Skeletal muscle tissue (tissue), 4 donors: ENCODE results near the gene ZNF428. TPM values are rescaled to one million over a fixed set of nuclear protein-coding genes. Genes with fewer than 3 reads are reported as not detected.
"Not testable (repeated sequence)": the region's sequence is repeated elsewhere in the genome, so short reads cannot be mapped to it uniquely, and the experiment has no call there.

ENCODE experiments used
- H3K27ac ChIP-seq: one replicate; pipeline ENCODE4 v1.7.0; 2013; ENCODE audit warnings: mild to moderate bottlenecking, low read depth, low read length, inconsistent platforms
- H3K27me3 ChIP-seq, 3 donors: one replicate each; pipeline ENCODE4 v1.7.0; 2013; ENCODE audit warnings: low read length in 3 of 3; ENCODE audit not compliant: control insufficient read depth in 3 of 3, insufficient read depth in 3 of 3
- H3K36me3 ChIP-seq, 3 donors: one replicate each; pipeline ENCODE4 v1.7.0; 2013; ENCODE audit warnings: low read length in 3 of 3; ENCODE audit not compliant: control insufficient read depth in 3 of 3, insufficient read depth in 3 of 3
- H3K4me1 ChIP-seq, 3 donors: one replicate each; pipeline ENCODE4 v1.7.0; 2013; ENCODE audit warnings: low read length in 3 of 3, mild to moderate bottlenecking in 3 of 3; ENCODE audit not compliant: control insufficient read depth in 3 of 3, insufficient read depth in 3 of 3
- H3K4me3 ChIP-seq, 3 donors: one replicate each; pipeline ENCODE4 v1.7.0; 2013; ENCODE audit warnings: low read length in 3 of 3
- H3K9ac ChIP-seq, 3 donors: one replicate each; pipeline ENCODE4 v1.7.0; 2013; ENCODE audit warnings: low read length in 3 of 3, mild to moderate bottlenecking in 3 of 3, moderate library complexity in 2 of 3, low read depth in 1 of 3
- H3K9me3 ChIP-seq, 3 donors: one replicate each; pipeline ENCODE4 v1.7.0; 2013; ENCODE audit warnings: low read length in 3 of 3; ENCODE audit not compliant: control insufficient read depth in 3 of 3
- total RNA-seq: library from RNA; depleted of rRNA; stranded (reverse); fragments of >200 nt; gene quantifications from one replicate; pipeline ENCODE4 v1.2.3, GENCODE V29; 2014
- donor health status: Osteomylitis.

ZNF428 gene
- total RNA-seq, 1 donor from 2014 or later: 44.9 TPM

- peaks cover 13 to 22% (median 18%) of the 10 kb centered on the region in 3 donors for H3K36me3 ChIP-seq
- not testable (repeated sequence) for H3K4me3 ChIP-seq
Observed at GRCh38 chr19:43587029-43587428, 32.4 kb downstream of the ZNF428 start.

GRCh38 chr19:43586346-43586745, 33.1 kb downstream of the ZNF428 start:
- H3K27ac ChIP-seq: no peak overlapping the region
- H3K36me3 ChIP-seq: peaks cover 10 to 20% (median 18%) of the 10 kb centered on the region in 3 donors
- no peaks in the 10 kb centered on the region for H3K9me3 ChIP-seq
- H3K9ac ChIP-seq: no peak overlapping the region
- no peaks in the 10 kb centered on the region for H3K27me3 ChIP-seq
- peaks cover 0 to 2% (median 0%) of the 10 kb centered on the region in 3 donors for H3K4me1 ChIP-seq
- H3K4me3 ChIP-seq: no peak overlapping the region

More at GRCh38 chr19:43587029-43587428, 32.4 kb downstream of the ZNF428 start:
- H3K9me3 ChIP-seq, H3K9ac ChIP-seq, H3K27me3 ChIP-seq, H3K4me1 ChIP-seq, H3K27ac ChIP-seq: not testable (repeated sequence)

DNA sequence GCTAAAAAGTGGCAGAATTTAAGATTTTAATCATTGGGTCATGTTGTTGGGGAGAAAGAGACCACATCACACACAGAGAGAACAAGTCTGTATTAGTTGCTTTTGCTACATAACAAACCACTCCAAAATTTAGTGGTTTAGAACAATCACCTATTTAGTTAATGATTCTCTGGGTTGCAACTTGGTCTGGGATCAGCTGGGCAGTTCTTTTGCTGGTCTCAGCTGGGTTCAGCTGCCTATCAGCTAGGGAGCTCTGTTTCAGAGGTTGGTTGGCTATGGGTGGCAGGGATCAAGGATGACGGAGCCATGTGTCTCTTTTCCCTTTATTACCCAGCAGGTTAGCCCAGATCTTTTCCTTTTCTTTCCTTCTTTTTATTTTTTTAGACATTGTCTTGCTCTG, 34.9 kb downstream of the ZNF428 start:
- Histone ChIP-seq H3K27ac (no peak overlapping the region), H3K9ac (no peak overlapping the region), H3K9me3 (no peaks in the 10 kb centered on the region), H3K4me1 (peaks cover 4 to 10% (median 5%) of the 10 kb centered on the region in 3 donors), H3K36me3 (peaks cover 6 to 12% (median 8%) of the 10 kb centered on the region in 3 donors), H3K27me3 (no peaks in the 10 kb centered on the region), H3K4me3 (no peak overlapping the region)

GRCh38 chr19:43582495-43582894, 36.9 kb downstream of the ZNF428 start:
- Histone ChIP-seq H3K27ac (no peak overlapping the region), H3K4me1 (peaks cover 4 to 10% (median 5%) of the 10 kb centered on the region in 3 donors), H3K4me3 (no peak overlapping the region), H3K27me3 (no peaks in the 10 kb centered on the region), H3K9ac (no peak overlapping the region), H3K36me3 (peaks cover 4 to 10% (median 6%) of the 10 kb centered on the region in 3 donors), H3K9me3 (no peaks in the 10 kb centered on the region)

- Histone ChIP-seq H3K36me3 (peaks cover under 1 to 5% (median 4%) of the 10 kb centered on the region in 3 donors), H3K27ac (no peak overlapping the region), H3K9ac (peak overlapping the region in 2 of 3 donors; percentile 32 to 33), H3K4me3 (peak overlapping the region in 2 of 3 donors; percentile 66 to 68), H3K4me1 (peaks cover 4 to 10% (median 7%) of the 10 kb centered on the region in 3 donors), H3K9me3 (no peaks in the 10 kb centered on the region), H3K27me3 (no peaks in the 10 kb centered on the region)
Observed at GRCh38 chr19:43581467-43581866, 38.0 kb downstream of the ZNF428 start.

GRCh38 chr19:43578787-43579186, 40.6 kb downstream of the ZNF428 start:
- Histone ChIP-seq H3K9ac (no peak overlapping the region), H3K27me3 (no peaks in the 10 kb centered on the region), H3K4me3 (no peak overlapping the region), H3K27ac (no peak overlapping the region), H3K36me3 (peaks cover 0 to under 1% (median 0%) of the 10 kb centered on the region in 3 donors), H3K9me3 (no peaks in the 10 kb centered on the region), H3K4me1 (peaks cover 19 to 25% (median 21%) of the 10 kb centered on the region in 3 donors)

DNA sequence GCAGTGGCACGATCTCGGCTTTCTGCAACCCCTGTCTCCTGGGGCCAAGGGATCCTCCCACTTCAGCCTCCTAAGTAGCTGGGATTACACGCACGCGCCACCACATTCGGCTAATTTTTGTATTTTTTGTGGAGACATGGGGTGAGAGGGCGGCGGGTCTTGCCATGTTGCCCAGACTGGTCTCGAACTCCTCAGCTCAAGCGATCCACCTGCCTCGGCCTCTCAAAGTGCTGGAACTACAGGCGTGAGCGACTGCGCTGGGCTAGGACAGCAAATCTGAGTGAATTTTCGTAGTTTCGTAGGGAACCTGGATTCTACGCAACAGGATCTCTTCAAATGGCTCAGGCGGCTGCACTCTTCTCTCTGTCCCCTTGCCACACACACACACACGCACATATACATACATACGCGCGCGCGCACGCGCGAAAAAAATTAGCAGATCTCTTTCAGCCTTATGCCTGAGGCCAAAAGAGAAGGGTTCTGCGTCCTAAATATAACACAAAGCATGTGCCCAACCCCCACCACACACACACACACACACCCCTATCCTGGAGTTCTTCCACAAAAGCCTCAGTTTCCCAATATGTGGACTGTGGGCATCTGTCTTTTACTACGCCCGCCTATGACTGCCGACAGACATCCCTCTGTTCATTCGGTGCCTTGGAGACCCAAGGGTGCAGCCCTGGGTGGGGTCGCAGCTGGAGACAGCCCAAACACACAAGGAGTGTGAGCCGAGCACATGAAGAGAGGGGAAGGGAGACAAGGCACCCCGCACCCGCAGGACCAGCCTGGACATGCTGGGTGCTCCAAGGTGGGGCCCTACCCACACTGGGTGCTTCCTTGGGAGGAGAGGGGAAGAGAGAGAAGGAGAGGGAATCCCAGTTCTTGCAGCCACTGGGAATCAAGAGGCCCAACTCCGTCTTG, 43.2 kb downstream of the ZNF428 start:
- peaks cover 18 to 22% (median 21%) of the 10 kb centered on the region in 3 donors for H3K4me1 ChIP-seq
- H3K9me3 ChIP-seq: no peaks in the 10 kb centered on the region
- no peaks in the 10 kb centered on the region for H3K27me3 ChIP-seq
- peaks cover 0 to 9% (median 0%) of the 10 kb centered on the region in 3 donors for H3K36me3 ChIP-seq
- no peak overlapping the region for H3K27ac ChIP-seq
- peak overlapping the region; percentile 62 to 99 (median 98) for H3K4me3 ChIP-seq
- peak overlapping the region; percentile 19 to 25 (median 20) for H3K9ac ChIP-seq

GRCh38 chr19:43575156-43575950, 44.1 kb downstream of the ZNF428 start, which contains the start of the genes PINLYP and XRCC1:
Gene PINLYP, plus strand, starts transcription at chr19:43575801. Its CDS starts 1,391 bp downstream, at chr19:43577192.
Gene XRCC1, minus strand, starts transcription at chr19:43575527. Its CDS starts 69 bp downstream, at chr19:43575458.
- peak within 1 kb of the TSS; percentile 97 to 99 (median 98) for H3K9ac ChIP-seq
- H3K36me3 ChIP-seq: peaks cover 0 to 9% (median 0%) of the 10 kb centered on the region in 3 donors
- no peaks in the 10 kb centered on the region for H3K27me3 ChIP-seq
- H3K9me3 ChIP-seq: no peaks in the 10 kb centered on the region
- H3K4me3 ChIP-seq: peak within 1 kb of the TSS; percentile 98 to 99 (median 99)
- peak within 1 kb of the TSS; percentile 84 for H3K27ac ChIP-seq
- peaks cover 15 to 18% (median 18%) of the 10 kb centered on the region in 3 donors for H3K4me1 ChIP-seq

DNA sequence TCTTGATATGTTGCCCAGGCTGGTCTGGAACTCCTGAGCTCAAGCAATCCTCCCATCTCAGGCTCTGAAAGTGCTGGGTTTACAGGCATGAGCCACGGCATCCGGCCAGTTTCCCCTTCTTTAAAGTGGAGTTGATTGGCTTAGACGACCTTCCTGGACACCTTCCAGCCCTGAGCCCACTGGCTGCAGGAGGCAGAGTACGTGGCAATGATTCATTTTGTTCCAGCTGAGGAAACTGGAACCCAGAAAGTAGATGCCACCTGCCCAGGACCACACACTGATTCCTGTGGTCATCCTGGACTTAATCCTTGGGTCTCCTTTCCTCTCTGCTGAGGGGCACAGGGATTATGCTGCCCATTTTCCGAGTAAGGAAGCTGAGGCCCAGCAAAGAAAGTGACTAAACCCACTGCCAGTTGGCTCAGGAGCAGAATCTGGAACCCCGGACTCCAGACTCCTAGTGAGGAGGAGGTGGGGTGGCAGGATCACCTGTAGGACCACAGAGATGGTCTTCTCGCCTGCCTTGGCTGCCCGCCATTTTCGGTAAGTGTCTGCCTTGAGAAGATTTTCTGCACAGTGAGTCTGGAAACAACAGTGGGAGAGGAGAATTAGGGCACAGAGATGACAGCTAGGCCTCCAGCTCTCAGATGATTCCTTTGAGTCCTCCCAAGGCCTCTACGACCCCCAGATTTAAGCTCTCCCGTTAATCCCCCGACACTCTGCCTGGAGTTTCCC, 44.8 kb downstream of the ZNF428 start:
- Histone ChIP-seq H3K36me3 (peaks cover 0 to 9% (median 0%) of the 10 kb centered on the region in 3 donors), H3K4me3 (peak overlapping the region; percentile 98 to 99 (median 99)), H3K27ac (peak overlapping the region; percentile 84), H3K9ac (peak overlapping the region; percentile 97 to 99 (median 98)), H3K27me3 (no peaks in the 10 kb centered on the region), H3K9me3 (no peaks in the 10 kb centered on the region), H3K4me1 (peaks cover 15 to 18% (median 15%) of the 10 kb centered on the region in 3 donors)
